ENCODE measurements around the gene CADM4.

GRCh38 chr19:43682824-43683661, 43.4 kb upstream of the CADM4 start:
- no peak for TF ChIP-seq CTCF (IDR thresholded peaks at IDR 0.05; ENCODE audit: control extremely low read depth in 1 of 3, insufficient read depth in 1 of 3, low read depth in 1 of 3, low read length in 3 of 3)
- TF ChIP-seq POLR2A (IDR thresholded peaks at IDR 0.05; ENCODE audit: control extremely low read depth in 1 of 2, low read depth in 2 of 2, low read length in 2 of 2) = no peak
